DOHH2 (cell line): ENCODE data around the gene CELF5.

Experiments
- CTCF ChIP-seq: fragments of 200-600 bp; sonication (generic); IDR thresholded peaks from one replicate; pipeline ENCODE4 v1.5.1; 2014; ENCODE audit warnings: antibody characterized with exemption, mild to moderate bottlenecking, low read depth, low read length; ENCODE audit not compliant: poor library complexity, severe bottlenecking
- EZH2phosphoT487 ChIP-seq: fragments of 200-600 bp; sonication (generic); IDR thresholded peaks from 2 replicates; pipeline ENCODE4 v1.6.1; 2017; ENCODE audit warnings: borderline replicate concordance, mild to moderate bottlenecking, antibody characterized with exemption, low read length, moderate library complexity, mixed read lengths

- TF ChIP-seq CTCF (no peak), EZH2phosphoT487 (no peak)
Measured at GRCh38 chr19:3296446-3296845, 72.0 kb downstream of the CELF5 start.
